Neural cell (in vitro differentiated cells): ENCODE measurements around the gene OR9G1. TPM values are rescaled to one million over a fixed set of nuclear protein-coding genes. Genes with fewer than 3 reads are reported as not detected.

Source experiments
- H2AFZ ChIP-seq: fragments of 200-600, 300-800 bp; sonication (generic), shearing (Covaris generic); 2 replicates; pipeline ENCODE4 v1.6.0; 2014; ENCODE audit warnings: low read depth, mild to moderate bottlenecking, antibody characterized with exemption, low read length, moderate library complexity
- H3F3A ChIP-seq: fragments of 200-600 bp; shearing (Covaris generic); 2 replicates; pipeline ENCODE4 v1.6.1; 2016; ENCODE audit warnings: mild to moderate bottlenecking, moderate library complexity, mixed read lengths, antibody characterized with exemption, low read length; ENCODE audit not compliant: insufficient read depth, poor library complexity, severe bottlenecking
- H3K27ac ChIP-seq: fragments of 200-600, 300-800 bp; sonication (generic), shearing (Covaris generic); 2 replicates; pipeline ENCODE4 v1.5.1; 2014; ENCODE audit warnings: mild to moderate bottlenecking, low read length, moderate library complexity
- H3K27me3 ChIP-seq: fragments of 300-800, 200-600 bp; sonication (generic), shearing (Covaris generic); 2 replicates; pipeline ENCODE4 v1.6.0; 2014; ENCODE audit warnings: mild to moderate bottlenecking, low read depth, low read length, moderate library complexity; ENCODE audit not compliant: insufficient read depth
- H3K36me3 ChIP-seq: fragments of 300-800, 200-600 bp; sonication (generic), shearing (Covaris generic); 2 replicates; pipeline ENCODE4 v1.5.1; 2014; ENCODE audit warnings: mild to moderate bottlenecking, antibody characterized with exemption, low read length, moderate library complexity; ENCODE audit not compliant: insufficient read depth
- H3K4me2 ChIP-seq: fragments of 300-800, 200-600 bp; sonication (generic), shearing (Covaris generic); 2 replicates; pipeline ENCODE4 v1.6.0; 2014; ENCODE audit warnings: mild to moderate bottlenecking, low read length
- H3K4me3 ChIP-seq: fragments of 300-800, 200-600 bp; sonication (generic), shearing (Covaris generic); 2 replicates; pipeline ENCODE4 v1.5.1; 2014; ENCODE audit warnings: mild to moderate bottlenecking, low read length, moderate library complexity
- H3K79me2 ChIP-seq: fragments of 200-600 bp; shearing (Covaris generic); replicated peaks from 2 replicates; pipeline ENCODE4 v1.6.0; 2014; ENCODE audit warnings: mild to moderate bottlenecking, low read length, moderate library complexity; ENCODE audit not compliant: insufficient read depth
- H3K9ac ChIP-seq: fragments of 300-800, 200-600 bp; sonication (generic), shearing (Covaris generic); 2 replicates; pipeline ENCODE4 v1.6.1; 2016; ENCODE audit warnings: mild to moderate bottlenecking, low read length, mixed read lengths
- H3K9me2 ChIP-seq: fragments of 200-600 bp; shearing (Covaris generic); 2 replicates; pipeline ENCODE4 v1.6.1; 2016; ENCODE audit warnings: mild to moderate bottlenecking, low read length, mixed read lengths; ENCODE audit not compliant: insufficient read depth
- H3K9me3 ChIP-seq: fragments of 200-600, 300-800 bp; sonication (generic), shearing (Covaris generic); 2 replicates; pipeline ENCODE4 v1.6.1; 2016; ENCODE audit warnings: mild to moderate bottlenecking, mixed run types, low read length, moderate library complexity, mixed read lengths
- H4K20me1 ChIP-seq: fragments of 200-600 bp; shearing (Covaris generic); 2 replicates; pipeline ENCODE4 v1.6.1; 2016; ENCODE audit warnings: mild to moderate bottlenecking, mixed run types; ENCODE audit not compliant: insufficient read depth
- EP300 ChIP-seq: fragments of 450-650 bp; conservative IDR thresholded peaks from 2 replicates; pipeline ENCODE4 v1.6.1; 2014; ENCODE audit warnings: antibody characterized with exemption, mild to moderate bottlenecking, moderate library complexity; ENCODE audit not compliant: poor library complexity, severe bottlenecking
- EZH2 ChIP-seq: fragments of 200-600, 300-800 bp; shearing (Covaris generic), sonication (generic); IDR thresholded peaks from 2 replicates; pipeline ENCODE4 v1.6.1; 2014; ENCODE audit warnings: antibody characterized with exemption, low read length, borderline replicate concordance, mild to moderate bottlenecking; ENCODE audit not compliant: insufficient read depth, poor library complexity, severe bottlenecking
- MXI1 ChIP-seq: fragments of 450-650 bp; conservative IDR thresholded peaks from 2 replicates; pipeline ENCODE4 v1.6.1; 2014; ENCODE audit warnings: antibody characterized with exemption, mild to moderate bottlenecking; ENCODE audit not compliant: poor library complexity, severe bottlenecking
- POLR2AphosphoS5 ChIP-seq: IDR thresholded peaks from 2 replicates; pipeline ENCODE4 v1.6.1; 2012
- RAD21 ChIP-seq: fragments of 450-650 bp; conservative IDR thresholded peaks from 2 replicates; pipeline ENCODE4 v1.6.1; 2014; ENCODE audit warnings: antibody characterized with exemption, mild to moderate bottlenecking, moderate library complexity
- SMC3 ChIP-seq: fragments of 450-650 bp; conservative IDR thresholded peaks from 2 replicates; pipeline ENCODE4 v1.6.1; 2014; ENCODE audit warnings: antibody characterized with exemption, mild to moderate bottlenecking, moderate library complexity; ENCODE audit not compliant: poor library complexity
- TAF1 ChIP-seq: IDR thresholded peaks from 2 replicates; pipeline ENCODE4 v1.6.1; 2012; ENCODE audit warnings: low read depth
- polyA plus RNA-seq: library from polyadenylated mRNA; depleted of rRNA; stranded (reverse); fragments of >200 nt; gene quantifications from 2 replicates; pipeline ENCODE4 v1.2.3, GENCODE V29; 2014
- TF ChIP-seq, protein P1 (sequence below): IDR thresholded peaks from 2 replicates; pipeline ENCODE4 v1.6.1; 2012; ENCODE audit warnings: borderline replicate concordance
- TF ChIP-seq, protein P2 (sequence below): fragments of 450-650 bp; IDR thresholded peaks from 2 replicates; pipeline ENCODE4 v1.5.1; 2014; ENCODE audit warnings: antibody characterized with exemption, mild to moderate bottlenecking, moderate library complexity; ENCODE audit not compliant: poor library complexity, severe bottlenecking

Gene OR9G1
- polyA plus RNA-seq, 1 donor from 2014 or later: not detected

DNA sequence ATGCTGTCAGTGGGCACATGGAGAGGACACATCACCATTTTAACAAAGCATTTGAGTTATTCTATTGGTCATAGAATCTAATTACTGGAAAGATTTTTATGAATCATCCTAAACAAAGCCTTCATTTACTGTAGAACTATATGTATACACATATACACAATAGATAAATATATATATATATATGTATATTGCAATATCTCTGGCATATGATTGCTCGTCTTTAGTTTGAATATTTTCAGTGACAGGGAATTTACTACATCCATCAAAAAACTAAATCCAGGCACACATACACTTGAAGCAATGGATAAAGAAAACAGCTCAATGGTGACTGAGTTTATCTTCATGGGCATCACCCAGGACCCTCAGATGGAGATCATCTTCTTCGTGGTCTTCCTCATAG is 35.5 kb upstream of the OR9G1 start, which contains the start of gene OR5AR1:
Gene OR5AR1 (plus strand): TSS at position 301 of the 400 bp plus-strand sequence. CDS start 0 bp downstream, at position 301.
- H3K36me3 ChIP-seq: no peaks in the 10 kb centered on the region
- H3K79me2 ChIP-seq: no peaks in the 10 kb centered on the region
- H3K9me2 ChIP-seq: no peaks in the 10 kb centered on the region
- no peaks in the 10 kb centered on the region for H3F3A ChIP-seq
- no peak within 1 kb of the TSS for H3K4me2 ChIP-seq
- H4K20me1 ChIP-seq: no peaks in the 10 kb centered on the region
- no peaks in the 10 kb centered on the region for H3K9me3 ChIP-seq
- H2AFZ ChIP-seq: no peak within 1 kb of the TSS
- H3K4me3 ChIP-seq: no peak within 1 kb of the TSS
- no peaks in the 10 kb centered on the region for H3K27me3 ChIP-seq
- no peak for TF ChIP-seq POLR2AphosphoS5
- no peak for TF ChIP-seq SMC3
- TF ChIP-seq TAF1: no peak
- TF ChIP-seq, protein P1, sequence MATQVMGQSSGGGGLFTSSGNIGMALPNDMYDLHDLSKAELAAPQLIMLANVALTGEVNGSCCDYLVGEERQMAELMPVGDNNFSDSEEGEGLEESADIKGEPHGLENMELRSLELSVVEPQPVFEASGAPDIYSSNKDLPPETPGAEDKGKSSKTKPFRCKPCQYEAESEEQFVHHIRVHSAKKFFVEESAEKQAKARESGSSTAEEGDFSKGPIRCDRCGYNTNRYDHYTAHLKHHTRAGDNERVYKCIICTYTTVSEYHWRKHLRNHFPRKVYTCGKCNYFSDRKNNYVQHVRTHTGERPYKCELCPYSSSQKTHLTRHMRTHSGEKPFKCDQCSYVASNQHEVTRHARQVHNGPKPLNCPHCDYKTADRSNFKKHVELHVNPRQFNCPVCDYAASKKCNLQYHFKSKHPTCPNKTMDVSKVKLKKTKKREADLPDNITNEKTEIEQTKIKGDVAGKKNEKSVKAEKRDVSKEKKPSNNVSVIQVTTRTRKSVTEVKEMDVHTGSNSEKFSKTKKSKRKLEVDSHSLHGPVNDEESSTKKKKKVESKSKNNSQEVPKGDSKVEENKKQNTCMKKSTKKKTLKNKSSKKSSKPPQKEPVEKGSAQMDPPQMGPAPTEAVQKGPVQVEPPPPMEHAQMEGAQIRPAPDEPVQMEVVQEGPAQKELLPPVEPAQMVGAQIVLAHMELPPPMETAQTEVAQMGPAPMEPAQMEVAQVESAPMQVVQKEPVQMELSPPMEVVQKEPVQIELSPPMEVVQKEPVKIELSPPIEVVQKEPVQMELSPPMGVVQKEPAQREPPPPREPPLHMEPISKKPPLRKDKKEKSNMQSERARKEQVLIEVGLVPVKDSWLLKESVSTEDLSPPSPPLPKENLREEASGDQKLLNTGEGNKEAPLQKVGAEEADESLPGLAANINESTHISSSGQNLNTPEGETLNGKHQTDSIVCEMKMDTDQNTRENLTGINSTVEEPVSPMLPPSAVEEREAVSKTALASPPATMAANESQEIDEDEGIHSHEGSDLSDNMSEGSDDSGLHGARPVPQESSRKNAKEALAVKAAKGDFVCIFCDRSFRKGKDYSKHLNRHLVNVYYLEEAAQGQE: no peak
- no peak for TF ChIP-seq EZH2
- TF ChIP-seq RAD21: no peak
- TF ChIP-seq, protein P2, sequence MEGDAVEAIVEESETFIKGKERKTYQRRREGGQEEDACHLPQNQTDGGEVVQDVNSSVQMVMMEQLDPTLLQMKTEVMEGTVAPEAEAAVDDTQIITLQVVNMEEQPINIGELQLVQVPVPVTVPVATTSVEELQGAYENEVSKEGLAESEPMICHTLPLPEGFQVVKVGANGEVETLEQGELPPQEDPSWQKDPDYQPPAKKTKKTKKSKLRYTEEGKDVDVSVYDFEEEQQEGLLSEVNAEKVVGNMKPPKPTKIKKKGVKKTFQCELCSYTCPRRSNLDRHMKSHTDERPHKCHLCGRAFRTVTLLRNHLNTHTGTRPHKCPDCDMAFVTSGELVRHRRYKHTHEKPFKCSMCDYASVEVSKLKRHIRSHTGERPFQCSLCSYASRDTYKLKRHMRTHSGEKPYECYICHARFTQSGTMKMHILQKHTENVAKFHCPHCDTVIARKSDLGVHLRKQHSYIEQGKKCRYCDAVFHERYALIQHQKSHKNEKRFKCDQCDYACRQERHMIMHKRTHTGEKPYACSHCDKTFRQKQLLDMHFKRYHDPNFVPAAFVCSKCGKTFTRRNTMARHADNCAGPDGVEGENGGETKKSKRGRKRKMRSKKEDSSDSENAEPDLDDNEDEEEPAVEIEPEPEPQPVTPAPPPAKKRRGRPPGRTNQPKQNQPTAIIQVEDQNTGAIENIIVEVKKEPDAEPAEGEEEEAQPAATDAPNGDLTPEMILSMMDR: no peak
- TF ChIP-seq EP300: no peak
- no peak for TF ChIP-seq MXI1
- no peak within 1 kb of the TSS for H3K27ac ChIP-seq
- no peak within 1 kb of the TSS for H3K9ac ChIP-seq

DNA sequence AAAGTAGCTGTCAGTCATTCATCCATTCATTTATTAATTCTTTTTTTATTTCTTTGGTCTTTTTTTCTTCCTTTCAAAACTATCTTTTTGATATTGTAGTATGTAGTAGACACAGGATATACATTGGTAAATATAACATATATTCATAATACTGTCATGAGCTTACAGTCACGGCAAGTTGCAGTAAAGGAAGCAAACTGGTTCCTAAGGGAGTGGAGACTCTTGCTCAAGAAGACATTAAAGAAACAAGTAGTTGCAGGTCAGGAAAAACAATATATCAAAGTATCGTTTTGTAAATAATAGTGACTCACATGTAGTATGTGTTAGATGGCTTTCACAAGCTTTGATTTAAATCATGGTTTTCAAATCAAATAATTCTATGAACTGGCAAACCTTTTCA is 27.9 kb upstream of the OR9G1 start:
- Histone ChIP-seq H3K36me3 (no peaks in the 10 kb centered on the region), H3K4me3 (no peak overlapping the region), H2AFZ (no peak overlapping the region), H3K9me2 (no peaks in the 10 kb centered on the region), H3F3A (no peaks in the 10 kb centered on the region), H3K9me3 (no peaks in the 10 kb centered on the region), H3K79me2 (no peaks in the 10 kb centered on the region), H3K9ac (no peak overlapping the region), H3K4me2 (no peak overlapping the region), H3K27me3 (no peaks in the 10 kb centered on the region), H3K27ac (no peak overlapping the region), H4K20me1 (no peaks in the 10 kb centered on the region)
- no peak for TF ChIP-seq SMC3
- TF ChIP-seq, protein P2: no peak
- TF ChIP-seq, protein P1: no peak
- TF ChIP-seq EZH2: no peak
- TF ChIP-seq RAD21: no peak
- TF ChIP-seq EP300: no peak
- no peak for TF ChIP-seq MXI1
- no peak for TF ChIP-seq POLR2AphosphoS5
- TF ChIP-seq TAF1: no peak
